Stimulated activated CD4-positive, alpha-beta T cell treated with anti-CD3 and anti-CD28 coated beads, Interleukin-2, amount 100 ng/mL, for 48 hours (primary cell): ENCODE measurements around the gene ZP1.

Experiments
- DNase-seq, 2 donors: peaks; one replicate each; pipeline ENCODE4 v3.0.0-alpha.2; 2020

ZP1 gene

DNA sequence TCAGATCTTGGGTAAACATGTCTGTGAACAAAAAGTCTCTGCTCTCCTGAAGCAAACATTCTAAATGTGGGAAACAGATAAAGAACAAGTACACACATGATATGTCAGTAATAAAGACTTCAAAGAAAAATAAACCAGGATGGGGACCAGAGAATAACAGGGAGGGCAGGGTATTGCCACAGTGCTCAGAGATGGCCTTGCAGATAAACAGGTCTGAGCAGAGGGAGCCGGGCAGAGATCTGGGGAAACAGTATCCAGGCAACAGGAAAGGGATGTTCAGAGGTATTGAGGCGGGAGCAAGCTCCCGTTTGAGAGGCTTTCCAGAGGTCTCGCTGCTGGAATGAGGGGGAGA lies 22.5 kb upstream of the ZP1 start:
- DNase-seq, result no peak

DNA sequence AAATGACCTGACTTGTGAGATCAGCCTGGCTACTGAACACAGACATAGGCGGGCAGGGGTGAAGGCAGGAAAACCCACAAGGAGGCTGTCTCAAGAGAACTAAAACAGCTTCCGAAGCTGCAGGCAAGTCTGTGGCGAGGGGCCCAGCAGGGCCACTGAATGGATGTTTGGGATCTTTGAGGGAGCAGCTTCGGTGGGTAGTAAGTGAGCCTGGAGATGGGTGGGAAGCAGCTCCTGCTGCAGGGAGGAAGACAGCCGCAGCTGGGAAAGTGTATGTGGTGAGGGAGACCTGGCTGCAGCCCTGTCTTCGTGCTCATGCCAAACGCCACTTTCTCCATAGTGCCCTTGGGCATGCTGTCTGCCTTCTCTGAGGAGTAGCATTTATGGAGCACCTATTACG lies 22.0 kb upstream of the ZP1 start:
- DNase-seq, result no peak

- DNase-seq, result no peak
Observed at GRCh38 chr11:60847281-60847680, 20.1 kb upstream of the ZP1 start.

DNA sequence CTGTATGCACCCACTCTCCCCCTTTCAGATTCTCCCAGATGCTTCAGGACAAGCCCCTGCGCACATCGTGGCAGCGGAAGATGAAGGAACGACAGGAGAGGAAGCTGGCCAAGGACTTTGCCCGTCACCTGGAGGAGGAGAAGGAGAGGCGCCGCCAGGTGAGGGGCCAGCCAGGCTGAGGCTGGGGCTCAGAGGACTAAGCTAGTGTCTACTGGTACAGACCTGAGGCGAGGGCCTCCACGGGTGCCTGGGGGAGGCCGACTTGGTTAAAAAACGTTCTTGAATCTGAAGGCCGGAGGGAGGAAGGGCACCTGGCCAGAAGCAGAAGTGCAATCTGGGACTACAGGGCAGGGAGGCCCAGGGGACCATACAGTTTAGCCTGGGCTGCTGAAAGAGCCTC lies 19.4 kb upstream of the ZP1 start:
- no peak for DNase-seq

DNA sequence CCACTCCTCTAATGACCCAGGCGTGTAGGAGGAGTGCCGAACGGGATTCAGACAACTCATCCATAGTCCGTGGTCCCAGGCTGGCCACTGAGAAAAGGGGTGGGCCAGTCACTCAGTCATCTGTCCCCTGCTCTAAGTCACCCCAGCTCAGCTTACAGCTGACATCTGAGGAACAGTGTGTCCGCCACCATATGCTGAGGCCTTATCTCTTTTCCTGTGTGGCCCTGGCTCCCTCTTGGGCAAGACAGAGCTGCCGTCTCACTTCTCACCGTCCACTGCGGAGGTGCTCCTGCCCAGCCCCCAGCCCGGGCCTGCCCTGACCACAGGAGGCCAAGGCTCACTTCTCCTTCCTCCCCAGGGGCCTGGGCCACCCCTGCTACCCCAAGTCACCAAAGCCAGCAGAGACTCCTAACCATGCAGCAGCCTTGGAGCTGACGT lies 18.6 kb upstream of the ZP1 start:
- no peak for DNase-seq

GRCh38 chr11:60849641-60850520 lies 17.5 kb upstream of the ZP1 start:
- DNase-seq, result no peak

- no peak for DNase-seq
Observed at GRCh38 chr11:60851327-60852104, 15.8 kb upstream of the ZP1 start.

DNA sequence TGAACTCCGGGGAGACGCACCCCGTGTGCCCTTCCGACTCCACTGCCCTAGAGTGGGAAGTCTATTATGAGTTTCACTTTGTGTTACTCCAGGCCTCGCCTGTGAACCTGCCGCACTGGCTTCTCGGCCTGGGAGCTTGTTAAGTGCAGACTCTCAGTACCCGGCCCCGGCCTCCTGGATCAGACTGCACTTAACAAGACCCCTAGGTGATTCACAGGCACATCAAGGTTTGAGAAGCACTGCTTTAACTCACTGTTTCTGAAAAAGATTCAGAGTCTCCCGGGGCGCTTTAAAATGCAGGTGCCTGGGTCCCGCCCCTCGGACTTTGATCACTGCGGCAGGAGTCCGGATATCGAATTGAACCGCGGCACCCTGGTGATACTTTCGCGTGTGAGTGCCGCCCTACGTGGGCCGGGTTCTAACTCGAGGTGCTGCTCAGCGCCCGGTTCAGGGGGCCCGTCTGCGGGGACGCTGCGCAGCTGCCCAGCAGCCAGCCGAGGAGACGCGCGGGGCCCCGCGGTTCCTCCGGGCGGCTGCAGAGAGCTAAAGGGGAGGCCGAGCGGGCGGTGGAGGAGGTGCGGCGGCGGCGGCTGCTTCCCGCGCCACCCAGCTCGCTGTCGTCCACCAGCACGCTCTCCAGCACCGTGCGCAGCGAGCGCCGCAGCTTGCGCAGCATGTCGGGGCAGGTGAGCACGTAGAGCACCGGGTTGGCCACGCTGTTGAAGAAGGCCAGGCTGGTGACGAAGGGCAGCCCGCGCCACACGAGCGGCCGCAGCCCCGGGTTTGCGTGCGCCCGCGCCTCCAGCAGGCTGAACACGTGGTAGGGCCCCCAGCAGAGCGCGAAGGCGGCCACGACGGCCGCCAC lies 15.0 kb upstream of the ZP1 start:
- no peak for DNase-seq

GRCh38 chr11:60852982-60853950 lies 14.1 kb upstream of the ZP1 start:
- no peak for DNase-seq

DNA sequence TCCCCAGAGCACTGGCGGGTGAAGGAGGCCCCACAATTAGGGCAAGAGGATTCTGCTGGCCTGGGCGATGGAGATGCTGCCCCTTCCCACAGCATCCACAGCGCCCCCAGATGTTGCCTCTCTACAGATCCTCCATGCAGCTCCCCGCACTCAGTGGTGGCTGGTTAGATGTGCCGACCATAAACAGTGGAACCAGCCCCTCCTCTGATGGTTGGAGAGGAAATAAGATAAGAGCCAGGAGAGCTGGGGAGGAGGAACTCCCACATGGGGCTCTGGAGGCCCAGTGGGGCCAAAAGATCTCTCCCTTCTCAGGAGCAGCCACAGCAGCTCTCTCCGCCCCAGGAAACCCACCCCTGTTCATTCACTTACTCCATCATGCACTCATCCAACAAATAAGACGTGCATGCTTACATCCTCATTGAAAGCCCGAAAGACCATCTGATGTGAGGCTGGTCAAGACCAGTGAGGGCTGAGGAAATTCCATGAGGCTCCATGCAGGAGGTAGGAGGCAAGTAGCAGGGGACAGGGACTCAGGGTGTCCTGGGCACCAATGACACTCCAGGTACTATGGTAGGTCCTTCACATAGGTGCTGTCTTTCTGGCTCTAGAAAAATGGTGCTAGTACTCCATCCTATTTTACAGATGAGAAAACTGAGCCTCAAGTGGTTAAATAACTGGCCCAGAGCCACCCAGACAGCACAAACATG lies 13.0 kb upstream of the ZP1 start:
- DNase-seq, result no peak

- DNase-seq, result no peak
Observed at GRCh38 chr11:60854847-60855725, 12.3 kb upstream of the ZP1 start.

DNA sequence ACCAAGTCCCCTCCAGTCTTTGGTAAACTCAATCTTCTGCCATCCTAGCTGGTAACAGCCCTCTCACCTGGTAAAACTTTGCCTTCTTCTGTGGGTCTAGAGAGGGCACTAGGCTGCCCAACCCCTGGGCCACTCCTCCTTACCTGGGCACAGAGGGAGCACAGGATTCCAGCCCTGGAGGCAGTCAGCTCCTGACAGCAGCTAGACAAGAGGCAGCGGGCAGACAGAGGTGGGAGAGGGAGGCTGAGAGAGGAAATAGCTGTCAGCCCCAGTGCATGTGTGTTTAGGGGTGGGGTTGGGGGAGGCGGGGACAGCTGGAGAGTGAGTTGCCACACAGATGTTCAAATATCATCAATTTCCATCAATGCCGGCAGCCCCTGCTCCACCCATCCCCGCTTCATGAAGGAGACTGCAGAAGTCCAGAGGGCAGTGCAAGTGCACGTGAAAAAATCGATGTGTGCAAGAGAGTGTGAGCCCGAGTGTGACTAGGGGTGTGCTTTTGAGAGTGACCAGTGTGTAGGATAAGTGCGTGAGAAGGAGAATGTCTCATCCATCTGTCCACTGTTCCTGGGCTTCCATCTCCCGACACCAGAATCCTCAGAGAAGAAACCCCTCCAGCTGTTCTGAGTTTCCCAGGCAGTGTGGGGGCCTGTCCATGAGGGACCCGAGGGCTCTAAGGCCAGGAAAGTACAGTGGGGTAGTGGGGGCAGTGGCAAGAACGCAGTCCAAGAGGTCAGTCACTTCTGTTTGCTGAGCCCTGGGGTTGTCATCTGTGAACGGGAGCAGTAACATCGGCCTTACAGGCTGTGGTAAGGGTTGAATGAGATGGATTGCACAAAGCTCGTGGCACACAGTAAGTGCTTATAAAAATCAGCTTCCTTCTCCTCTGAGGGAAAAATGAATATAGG lies 11.4 kb upstream of the ZP1 start, which contains the start of gene PTGDR2:
Gene PTGDR2 (minus strand): TSS at position 225 of the 908 bp plus-strand sequence. CDS start 2,228 bp downstream, outside the sequence.
- no peak for DNase-seq

GRCh38 chr11:60857378-60858232 lies 9.7 kb upstream of the ZP1 start:
- no peak for DNase-seq

GRCh38 chr11:60858236-60858635 lies 9.1 kb upstream of the ZP1 start:
- no peak for DNase-seq

- DNase-seq, result no peak
Observed at GRCh38 chr11:60858731-60859464, 8.4 kb upstream of the ZP1 start.

DNA sequence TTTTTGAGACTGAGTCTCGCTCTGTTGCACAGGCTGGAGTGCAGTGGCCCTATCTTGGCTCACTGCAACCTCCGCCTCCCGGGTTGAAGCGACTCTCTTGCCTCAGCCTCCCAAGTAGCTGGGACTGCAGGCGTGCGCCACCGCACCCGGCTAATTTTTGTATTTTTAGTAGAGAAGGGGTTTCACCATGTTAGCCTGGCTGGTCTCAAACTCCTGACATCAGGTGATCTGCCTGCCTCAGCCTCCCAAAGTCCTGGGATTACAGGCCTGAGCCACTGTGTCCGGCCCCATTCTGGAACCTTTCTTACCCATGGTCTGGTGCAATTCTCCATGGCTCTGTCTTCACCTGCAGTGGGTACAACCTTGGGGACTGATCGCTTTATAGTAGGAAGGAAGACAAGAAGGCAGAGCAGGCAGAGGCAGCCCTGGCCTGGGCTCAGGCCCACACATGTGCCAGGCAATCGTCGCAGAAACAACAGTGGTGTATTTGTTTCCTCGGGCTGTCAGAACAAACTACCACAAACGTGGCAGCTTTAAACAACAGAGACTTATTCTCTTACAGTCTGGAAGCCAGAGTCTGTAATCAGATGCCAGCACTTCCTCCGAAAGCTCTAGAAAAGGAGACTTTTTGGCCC lies 7.6 kb upstream of the ZP1 start:
- no peak for DNase-seq

- no peak for DNase-seq
Observed at GRCh38 chr11:60860943-60861342, 6.4 kb upstream of the ZP1 start.
